HepG2 (cell line): ENCODE measurements around the gene ZNF383. TPM values are rescaled to one million over a fixed set of nuclear protein-coding genes. Genes with fewer than 3 reads are reported as not detected.
A peak's percentile ranks its signal among the peaks of the same experiment; 100 is the strongest.

Experiments used
- CBFB ChIP-seq: sonication (generic); formaldehyde crosslinking; IDR thresholded peaks from 2 replicates; pipeline ENCODE4 v1.4.0; 2020; ENCODE audit warnings: missing genetic modification reagents
- CC2D1A ChIP-seq: sonication (generic); formaldehyde crosslinking; IDR thresholded peaks from 2 replicates; pipeline ENCODE4 v1.8.1; 2023; ENCODE audit warnings: mild to moderate bottlenecking, missing genetic modification reagents
- HMGA1 ChIP-seq: sonication (generic); formaldehyde crosslinking; conservative IDR thresholded peaks from 2 replicates; pipeline ENCODE4 v1.4.0; 2020; ENCODE audit warnings: missing genetic modification reagents
- HOXA9 ChIP-seq: sonication (generic); formaldehyde crosslinking; IDR thresholded peaks from 2 replicates; pipeline ENCODE4 v1.8.1; 2022; ENCODE audit warnings: missing genetic modification reagents, mild to moderate bottlenecking, moderate library complexity, borderline replicate concordance
- MED13 ChIP-seq: sonication (generic); formaldehyde crosslinking; IDR thresholded peaks from 2 replicates; pipeline ENCODE4 v1.5.0; 2020; ENCODE audit warnings: missing genetic modification reagents
- MXD4 ChIP-seq: IDR thresholded peaks from 2 replicates; pipeline ENCODE4 v1.6.1; 2016; ENCODE audit warnings: mild to moderate bottlenecking, missing biosample characterization, missing genetic modification reagents
- NONO ChIP-seq, 2 experiments: fragments of 450-650 bp in 1 of 2; sonication (generic) in 1 of 2; formaldehyde crosslinking in 1 of 2; IDR thresholded peaks in 1 of 2; conservative IDR thresholded peaks in 1 of 2; 2 replicates each; pipeline versions ENCODE4 v1.6.1 to v1.8.0; 2017 to 2022; ENCODE audit warnings: mild to moderate bottlenecking in 1 of 2, missing genetic modification reagents in 1 of 2, moderate library complexity in 1 of 2
- NR2F2 ChIP-seq: IDR thresholded peaks from 2 replicates; pipeline ENCODE4 v1.6.1; 2012; ENCODE audit warnings: low read depth, inconsistent platforms, borderline replicate concordance
- PHF21A ChIP-seq: sonication (generic); formaldehyde crosslinking; IDR thresholded peaks from 2 replicates; pipeline ENCODE4 v1.5.0; 2020; ENCODE audit warnings: mild to moderate bottlenecking, missing genetic modification reagents
- REL ChIP-seq: sonication (generic); formaldehyde crosslinking; conservative IDR thresholded peaks from 2 replicates; pipeline ENCODE4 v1.8.0; 2022; ENCODE audit warnings: mild to moderate bottlenecking, missing genetic modification reagents, moderate library complexity
- SMC3 ChIP-seq: IDR thresholded peaks from 2 replicates; pipeline ENCODE4 v1.6.1; 2011; ENCODE audit warnings: low read length, improper control_type of control experiment
- U2AF1 ChIP-seq: fragments of 200-400 bp; formaldehyde crosslinking; optimal IDR thresholded peaks from 2 replicates; pipeline ENCODE3; 2017; ENCODE audit warnings: mild to moderate bottlenecking, low read depth, low read length
- ZHX1 ChIP-seq: sonication (generic); formaldehyde crosslinking; IDR thresholded peaks from 2 replicates; pipeline ENCODE4 v1.8.1; 2022; ENCODE audit warnings: low read depth, mild to moderate bottlenecking, missing genetic modification reagents
- ZNF484 ChIP-seq: sonication (generic); formaldehyde crosslinking; IDR thresholded peaks from 2 replicates; pipeline ENCODE4 v1.5.1; 2020; ENCODE audit warnings: mild to moderate bottlenecking, low read depth, missing genetic modification reagents, borderline replicate concordance
- ZNF652 ChIP-seq: IDR thresholded peaks from 2 replicates; pipeline ENCODE4 v1.6.1; 2016; ENCODE audit warnings: low read depth, borderline replicate concordance
- ZNF709 ChIP-seq: sonication (generic); formaldehyde crosslinking; IDR thresholded peaks from 2 replicates; pipeline ENCODE4 v1.5.0; 2020; ENCODE audit warnings: mild to moderate bottlenecking, missing genetic modification reagents
- ZNF747 ChIP-seq: sonication (generic); formaldehyde crosslinking; IDR thresholded peaks from 2 replicates; pipeline ENCODE4 v1.8.1; 2023; ENCODE audit warnings: missing genetic modification reagents, mild to moderate bottlenecking, borderline replicate concordance
- ZNF790 ChIP-seq: sonication (generic); formaldehyde crosslinking; IDR thresholded peaks from 2 replicates; pipeline ENCODE4 v1.8.0; 2022; ENCODE audit warnings: missing genetic modification reagents, mild to moderate bottlenecking, borderline replicate concordance
- polyA plus RNA-seq, 8 experiments: library from polyadenylated mRNA; depleted of rRNA in 3 of 8; stranded (reverse) in 7 of 8; unstranded in 1 of 8; fragments of >200 nt; fragmentation: Illumina TruSeq in 4 of 8; extraction: Trizol in 4 of 8; gene quantifications; 2 replicates each; pipeline versions ENCODE4 v1.2.1 to v1.2.3, GENCODE V29; 2011 to 2016; ENCODE audit warnings: low read depth in 4 of 8, missing spikeins in 1 of 8, mixed read lengths in 1 of 8; ENCODE audit not compliant: insufficient read depth in 1 of 8
- total RNA-seq, 5 experiments: library from RNA; depleted of rRNA; stranded (reverse); fragments of >200 nt; fragmentation: Illumina TruSeq; extraction: Trizol; gene quantifications; 2 replicates each; pipeline ENCODE4 v1.2.3, GENCODE V29; 2016; ENCODE audit warnings: low read depth in 1 of 5
- TF ChIP-seq, protein P1 (sequence below): sonication (generic); formaldehyde crosslinking; IDR thresholded peaks from 2 replicates; pipeline ENCODE4 v1.5.1; 2020; ENCODE audit warnings: mild to moderate bottlenecking, moderate library complexity, missing genetic modification reagents
- TF ChIP-seq, protein P2 (sequence below): sonication (generic); formaldehyde crosslinking; IDR thresholded peaks from 2 replicates; pipeline ENCODE4 v1.8.0; 2022; ENCODE audit warnings: mild to moderate bottlenecking, missing genetic modification reagents
- TF ChIP-seq, protein P3 (sequence below): sonication (generic); formaldehyde crosslinking; IDR thresholded peaks from 2 replicates; pipeline ENCODE4 v1.5.0; 2020; ENCODE audit warnings: mild to moderate bottlenecking, missing genetic modification reagents

The ZNF383 gene
- total and polyA plus RNA-seq, 2 of the 13 experiments (the other 11 are each of a cell fraction or from before 2014, with no cell fraction given): 2.6 to 4.1 TPM

GRCh38 chr19:37217775-37218591 is at the start of gene ZNF383 (continued):
- no peak for TF ChIP-seq U2AF1
- no peak for TF ChIP-seq HOXA9
- TF ChIP-seq SMC3: no peak
- TF ChIP-seq ZNF747 (CRISPR knock-in tag): no peak
- TF ChIP-seq CC2D1A (CRISPR knock-in tag): no peak
- TF ChIP-seq ZHX1 (CRISPR knock-in tag): no peak
- TF ChIP-seq, protein P1, sequence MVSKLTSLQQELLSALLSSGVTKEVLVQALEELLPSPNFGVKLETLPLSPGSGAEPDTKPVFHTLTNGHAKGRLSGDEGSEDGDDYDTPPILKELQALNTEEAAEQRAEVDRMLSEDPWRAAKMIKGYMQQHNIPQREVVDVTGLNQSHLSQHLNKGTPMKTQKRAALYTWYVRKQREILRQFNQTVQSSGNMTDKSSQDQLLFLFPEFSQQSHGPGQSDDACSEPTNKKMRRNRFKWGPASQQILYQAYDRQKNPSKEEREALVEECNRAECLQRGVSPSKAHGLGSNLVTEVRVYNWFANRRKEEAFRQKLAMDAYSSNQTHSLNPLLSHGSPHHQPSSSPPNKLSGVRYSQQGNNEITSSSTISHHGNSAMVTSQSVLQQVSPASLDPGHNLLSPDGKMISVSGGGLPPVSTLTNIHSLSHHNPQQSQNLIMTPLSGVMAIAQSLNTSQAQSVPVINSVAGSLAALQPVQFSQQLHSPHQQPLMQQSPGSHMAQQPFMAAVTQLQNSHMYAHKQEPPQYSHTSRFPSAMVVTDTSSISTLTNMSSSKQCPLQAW (CRISPR knock-in tag): peak; percentile 90; the same call in 1 of the 2 replicates
- no peak for TF ChIP-seq CBFB (CRISPR knock-in tag)
- TF ChIP-seq NONO (IDR thresholded peaks at IDR 0.05): no peak
- peak; percentile 91 for TF ChIP-seq NONO (CRISPR knock-in tag; conservative IDR thresholded peaks at IDR 0.05)
- TF ChIP-seq ZNF652: no peak
- TF ChIP-seq, protein P2, sequence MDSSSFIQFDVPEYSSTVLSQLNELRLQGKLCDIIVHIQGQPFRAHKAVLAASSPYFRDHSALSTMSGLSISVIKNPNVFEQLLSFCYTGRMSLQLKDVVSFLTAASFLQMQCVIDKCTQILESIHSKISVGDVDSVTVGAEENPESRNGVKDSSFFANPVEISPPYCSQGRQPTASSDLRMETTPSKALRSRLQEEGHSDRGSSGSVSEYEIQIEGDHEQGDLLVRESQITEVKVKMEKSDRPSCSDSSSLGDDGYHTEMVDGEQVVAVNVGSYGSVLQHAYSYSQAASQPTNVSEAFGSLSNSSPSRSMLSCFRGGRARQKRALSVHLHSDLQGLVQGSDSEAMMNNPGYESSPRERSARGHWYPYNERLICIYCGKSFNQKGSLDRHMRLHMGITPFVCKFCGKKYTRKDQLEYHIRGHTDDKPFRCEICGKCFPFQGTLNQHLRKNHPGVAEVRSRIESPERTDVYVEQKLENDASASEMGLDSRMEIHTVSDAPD (CRISPR knock-in tag): no peak
- TF ChIP-seq HMGA1 (CRISPR knock-in tag): no peak
- TF ChIP-seq MED13 (CRISPR knock-in tag): no peak
- peak; percentile 70; the same call in 1 of the 2 replicates for TF ChIP-seq MXD4
- TF ChIP-seq, protein P3, sequence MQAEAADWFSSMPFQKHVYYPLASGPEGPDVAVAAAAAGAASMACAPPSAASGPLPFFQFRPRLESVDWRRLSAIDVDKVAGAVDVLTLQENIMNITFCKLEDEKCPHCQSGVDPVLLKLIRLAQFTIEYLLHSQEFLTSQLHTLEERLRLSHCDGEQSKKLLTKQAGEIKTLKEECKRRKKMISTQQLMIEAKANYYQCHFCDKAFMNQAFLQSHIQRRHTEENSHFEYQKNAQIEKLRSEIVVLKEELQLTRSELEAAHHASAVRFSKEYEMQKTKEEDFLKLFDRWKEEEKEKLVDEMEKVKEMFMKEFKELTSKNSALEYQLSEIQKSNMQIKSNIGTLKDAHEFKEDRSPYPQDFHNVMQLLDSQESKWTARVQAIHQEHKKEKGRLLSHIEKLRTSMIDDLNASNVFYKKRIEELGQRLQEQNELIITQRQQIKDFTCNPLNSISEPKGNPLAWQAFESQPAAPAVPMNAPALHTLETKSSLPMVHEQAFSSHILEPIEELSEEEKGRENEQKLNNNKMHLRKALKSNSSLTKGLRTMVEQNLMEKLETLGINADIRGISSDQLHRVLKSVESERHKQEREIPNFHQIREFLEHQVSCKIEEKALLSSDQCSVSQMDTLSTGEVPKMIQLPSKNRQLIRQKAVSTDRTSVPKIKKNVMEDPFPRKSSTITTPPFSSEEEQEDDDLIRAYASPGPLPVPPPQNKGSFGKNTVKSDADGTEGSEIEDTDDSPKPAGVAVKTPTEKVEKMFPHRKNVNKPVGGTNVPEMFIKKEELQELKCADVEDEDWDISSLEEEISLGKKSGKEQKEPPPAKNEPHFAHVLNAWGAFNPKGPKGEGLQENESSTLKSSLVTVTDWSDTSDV (CRISPR knock-in tag): no peak
- no peak for TF ChIP-seq ZNF790 (CRISPR knock-in tag)
- no peak for TF ChIP-seq ZNF484 (CRISPR knock-in tag)
- peak; percentile 70; the same call in 1 of the 2 replicates for TF ChIP-seq ZNF709
- TF ChIP-seq NR2F2: peak; percentile 54; the same call in 1 of the 2 replicates
- 0 out of 2 replicates have a peak, but pooled peaks have one; percentile 43 for TF ChIP-seq REL
- TF ChIP-seq PHF21A (CRISPR knock-in tag): peak; percentile 92
